Esophagus squamous epithelium (tissue), 5 donors: ENCODE results near the gene PTPRZ1. TPM values are rescaled to one million over a fixed set of nuclear protein-coding genes. Genes with fewer than 3 reads are reported as not detected.

ENCODE experiments used
- DNase-seq: peaks from one replicate; lab custom pipeline; 2025; lab: John Stamatoyannopoulos, UW
- H3K27ac ChIP-seq, 4 donors: fragments of 200-600 bp; sonication (generic); one replicate each; pipeline ENCODE4 v1.5.1; 2016 to 2019; ENCODE audit warnings: mild to moderate bottlenecking in 1 of 4
- H3K27me3 ChIP-seq, 4 donors: fragments of 200-600 bp; sonication (generic); 1 replicate in 3 of 4; 2 replicates in 1 of 4; pipeline versions ENCODE4 v1.5.1 to v1.6.0; 2017 to 2021; ENCODE audit warnings: antibody characterized with exemption in 1 of 4
- H3K36me3 ChIP-seq, 3 donors: fragments of 200-600 bp; sonication (generic); one replicate each; pipeline ENCODE4 v1.5.1; 2016 to 2019
- H3K4me1 ChIP-seq, 3 donors: fragments of 200-600 bp; sonication (generic); one replicate each; pipeline ENCODE4 v1.5.1; 2017 to 2019
- H3K4me3 ChIP-seq, 4 donors: fragments of 200-600 bp; sonication (generic); 1 replicate in 3 of 4; 2 replicates in 1 of 4; pipeline ENCODE4 v1.5.1; 2016 to 2019; ENCODE audit warnings: mild to moderate bottlenecking in 2 of 4, moderate library complexity in 1 of 4
- H3K9me3 ChIP-seq, 3 donors: fragments of 200-600 bp; sonication (generic); one replicate each; pipeline ENCODE4 v1.5.1; 2016 to 2019
- CTCF ChIP-seq, 6 experiments: fragments of 450-650 bp in 4 of 6; fragments of 200-600 bp in 2 of 6; sonication (generic) in 2 of 6; IDR thresholded peaks; one replicate each; pipeline ENCODE4 v1.5.1; 2016 to 2019; ENCODE audit warnings: antibody characterized with exemption in 6 of 6, mild to moderate bottlenecking in 4 of 6, moderate library complexity in 4 of 6
- POLR2A ChIP-seq, 4 donors: fragments of 450-650 bp; IDR thresholded peaks; one replicate each; pipeline ENCODE4 v1.6.1; 2017; ENCODE audit warnings: antibody characterized with exemption in 4 of 4, mild to moderate bottlenecking in 4 of 4, moderate library complexity in 3 of 4
- WGBS, 2 donors: methylation state at CpG; one replicate each; pipeline ENCODE4 v1.1.5; 2018; 5-methylcytosine and 5-hydroxymethylcytosine counted together
- intact Hi-C: fragments of 100-400 bp; cut with DNase I; formaldehyde crosslinking; loops from one replicate; pipeline ENCODE4 v1.15.0; 2022
- total RNA-seq, 4 donors: library from RNA; depleted of rRNA; stranded (reverse); fragments of >200 nt; gene quantifications; one replicate each; pipeline ENCODE4 v1.1.0, GENCODE V29; 2016
- donor health status: DM: yes; HTN: yes; CAD: no.

The PTPRZ1 gene
- total RNA-seq, 4 donors from 2014 or later: 11.0 to 58.4 (median 44.9) TPM

DNA sequence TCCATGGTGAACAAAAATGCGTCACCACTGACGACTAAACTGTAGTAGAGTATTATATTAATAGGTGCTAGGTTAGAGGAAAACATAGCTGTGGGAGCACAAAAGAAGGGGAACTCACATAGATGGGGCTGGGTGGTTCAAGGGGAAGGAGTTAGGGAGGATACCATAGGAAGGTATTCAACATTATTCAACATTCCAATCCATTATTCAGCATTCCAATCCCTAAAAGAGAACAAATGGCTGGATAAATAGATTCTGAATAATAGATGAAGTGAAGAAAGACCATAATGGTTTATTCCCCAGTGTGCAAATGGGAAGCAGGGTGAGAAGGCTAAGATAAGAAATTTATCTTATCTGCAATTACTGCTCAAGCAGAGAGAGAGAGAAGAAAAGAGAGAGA is 209.7 kb downstream of the PTPRZ1 start:
- no peaks in the 10 kb centered on the region for H3K9me3 ChIP-seq
- DNase-seq: no peak
- intact Hi-C loops: no loop called here
- no peak for TF ChIP-seq CTCF (IDR thresholded peaks at IDR 0.05)
- no peak for TF ChIP-seq POLR2A (IDR thresholded peaks at IDR 0.05)
- H3K4me1 ChIP-seq: no peaks in the 10 kb centered on the region
- H3K4me3 ChIP-seq: no peak overlapping the region
- H3K27ac ChIP-seq: no peak overlapping the region
- H3K27me3 ChIP-seq: no peaks in the 10 kb centered on the region
- H3K36me3 ChIP-seq: peaks cover 0 to 78% (median 4%) of the 10 kb centered on the region in 3 donors
- 95 to 100% methylated on average over 2 of the region's 2 CpGs for WGBS, 2 donors

GRCh38 chr7:122092964-122093797 is 220.2 kb downstream of the PTPRZ1 start:
- H3K9me3 ChIP-seq: no peaks in the 10 kb centered on the region
- 72 to 76% methylated on average over 6 of the region's 6 CpGs for WGBS, 2 donors
- H3K36me3 ChIP-seq: peaks cover 0 to 55% (median 0%) of the 10 kb centered on the region in 3 donors
- H3K4me3 ChIP-seq: no peak overlapping the region
- peak; percentile 0 for DNase-seq
- H3K27ac ChIP-seq: no peak overlapping the region
- no peaks in the 10 kb centered on the region for H3K4me1 ChIP-seq
- no peak for TF ChIP-seq POLR2A (IDR thresholded peaks at IDR 0.05)
- peak in 5 of 6 experiments; percentile 67 to 78 (median 69) for TF ChIP-seq CTCF (IDR thresholded peaks at IDR 0.05)
- H3K27me3 ChIP-seq: no peaks in the 10 kb centered on the region
- intact Hi-C loops: loop anchor here (10.0 kb wide), 1 partner anchor 132 kb away; no protein-coding TSS in a partner anchor

GRCh38 chr7:122094549-122094948 is 221.6 kb downstream of the PTPRZ1 start:
- H3K27ac ChIP-seq: no peak overlapping the region
- WGBS, 2 donors: 90 to 95% methylated on average over 1 of the region's 1 CpG
- no peaks in the 10 kb centered on the region for H3K4me1 ChIP-seq
- H3K9me3 ChIP-seq: no peaks in the 10 kb centered on the region
- no peak for TF ChIP-seq CTCF (IDR thresholded peaks at IDR 0.05)
- TF ChIP-seq POLR2A (IDR thresholded peaks at IDR 0.05): no peak
- peaks cover 0 to 44% (median 0%) of the 10 kb centered on the region in 3 donors for H3K36me3 ChIP-seq
- no peaks in the 10 kb centered on the region for H3K27me3 ChIP-seq
- no peak for DNase-seq
- no peak overlapping the region for H3K4me3 ChIP-seq
- intact Hi-C loops: loop anchor here (10.0 kb wide), 1 partner anchor 130 kb away; no protein-coding TSS in a partner anchor

DNA sequence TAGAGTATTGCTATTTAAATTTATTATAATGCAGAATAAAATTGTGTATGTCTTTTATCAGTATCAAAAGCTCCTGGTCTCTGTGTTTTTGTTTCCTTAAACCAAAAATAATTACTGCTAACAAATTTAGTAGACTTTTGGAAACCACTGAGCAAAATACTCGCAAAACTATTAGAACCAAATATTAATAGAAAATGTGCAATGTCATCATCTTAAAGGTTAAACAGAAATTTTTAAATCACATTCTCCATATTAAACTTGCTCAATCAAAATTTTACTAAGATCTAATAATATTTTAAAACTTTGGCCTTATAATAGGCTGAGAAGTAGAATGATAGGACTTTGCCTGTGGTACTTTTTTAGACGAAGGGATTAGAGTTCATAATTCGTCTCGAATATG is 222.7 kb downstream of the PTPRZ1 start:
- no peak for TF ChIP-seq CTCF (IDR thresholded peaks at IDR 0.05)
- 67 to 92% methylated on average over 4 of the region's 4 CpGs for WGBS, 2 donors
- intact Hi-C loops: loop anchor here (10.0 kb wide), 1 partner anchor 129 kb away; no protein-coding TSS in a partner anchor
- H3K4me1 ChIP-seq: no peaks in the 10 kb centered on the region
- no peak overlapping the region for H3K4me3 ChIP-seq
- no peaks in the 10 kb centered on the region for H3K9me3 ChIP-seq
- no peak for DNase-seq
- H3K36me3 ChIP-seq: peaks cover 0 to 42% (median 0%) of the 10 kb centered on the region in 3 donors
- H3K27ac ChIP-seq: no peak overlapping the region
- H3K27me3 ChIP-seq: no peaks in the 10 kb centered on the region

DNA sequence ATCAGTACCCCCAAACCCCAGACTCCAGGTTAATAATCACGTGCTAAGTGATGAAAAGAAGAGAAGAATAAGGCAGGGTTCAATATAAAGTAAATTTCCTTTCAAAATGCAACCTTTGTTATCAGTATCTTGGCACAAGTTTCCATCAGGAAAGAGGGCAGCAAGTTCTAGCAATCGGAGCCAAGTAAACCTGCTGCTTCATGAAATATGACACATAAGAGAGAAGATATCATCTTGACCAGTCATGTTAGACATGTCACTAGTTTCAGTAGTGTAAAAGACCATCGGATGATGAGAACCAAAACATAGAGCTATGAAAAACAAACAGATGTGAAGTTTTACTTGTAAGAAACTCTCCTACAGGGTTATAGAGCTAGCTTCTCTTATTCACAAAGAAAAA is 227.1 kb downstream of the PTPRZ1 start:
- Histone ChIP-seq H3K36me3 (peaks cover 0 to 61% (median 7%) of the 10 kb centered on the region in 3 donors), H3K4me3 (no peak overlapping the region), H3K9me3 (peaks cover 0 to 23% (median 0%) of the 10 kb centered on the region in 3 donors), H3K27me3 (no peaks in the 10 kb centered on the region), H3K4me1 (no peaks in the 10 kb centered on the region), H3K27ac (no peak overlapping the region)
- intact Hi-C loops: no loop called here
- 48 to 51% methylated on average over 3 of the region's 3 CpGs for WGBS, 2 donors
- no peak for DNase-seq
- TF ChIP-seq CTCF (IDR thresholded peaks at IDR 0.05) (no peak), POLR2A (IDR thresholded peaks at IDR 0.05) (no peak)
